ENCODE results near the gene CCNY.

Gene CCNY

GRCh38 chr10:35598379-35598778, 262.1 kb downstream of the CCNY start:
- H3K14ac ChIP-seq (ENCODE audit: low read length in 2 of 2), result no peak overlapping the region
- no peak overlapping the region for H2BK120ac ChIP-seq (ENCODE audit: low read depth, low read length)
- WGBS, result 43% methylated on average over 6 of the region's 6 CpGs

DNA sequence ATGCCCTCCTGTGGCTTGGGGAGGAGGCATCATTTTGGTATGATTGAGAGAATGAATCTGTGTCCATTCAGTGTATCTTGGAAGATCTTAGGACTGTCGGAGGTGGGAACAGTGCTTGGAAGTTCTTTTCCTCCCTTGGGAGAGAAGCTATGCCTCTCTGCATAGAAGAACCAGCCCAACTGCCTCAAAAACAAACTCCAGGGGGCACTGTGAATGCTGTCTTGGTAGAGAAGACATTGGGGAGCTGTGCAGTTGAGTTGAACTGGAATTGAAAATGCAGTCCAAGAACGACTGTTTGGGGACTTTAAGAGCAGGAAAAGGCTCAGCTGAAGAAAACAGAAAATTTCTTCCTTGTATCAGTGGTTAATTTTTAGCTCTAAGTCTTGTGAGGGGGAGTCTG, 263.9 kb downstream of the CCNY start:
- Histone ChIP-seq H3K4me1 (ENCODE audit: control insufficient read depth, insufficient read depth, low read depth, low read length) (no peaks in the 10 kb centered on the region), H3K79me1 (replicated peaks; ENCODE audit: low read length, poor library complexity, severe bottlenecking) (no peaks in the 10 kb centered on the region), H2BK120ac (ENCODE audit: low read depth, low read length) (no peak overlapping the region), H4K91ac (ENCODE audit: low read length) (no peak overlapping the region), H3K9me3 (ENCODE audit: control insufficient read depth, low read length) (peaks cover 14% of the 10 kb centered on the region), H4K8ac (ENCODE audit: low read length) (no peak overlapping the region), H2BK12ac (ENCODE audit: low read length in 2 of 2) (no peak overlapping the region), H3K18ac (ENCODE audit: low read depth in 1 of 2, low read length in 2 of 2) (no peak overlapping the region), H3K9ac (ENCODE audit: low read length) (no peak overlapping the region), H3K23ac (ENCODE audit: low read length in 2 of 2) (no peak overlapping the region), H2AK5ac (ENCODE audit: low read length, severe bottlenecking) (no peak overlapping the region), H3K4me2 (ENCODE audit: low read length, poor library complexity, severe bottlenecking) (no peak overlapping the region), H3K4me3 (ENCODE audit: insufficient read depth in 1 of 2, low read depth in 1 of 2, low read length in 2 of 2) (no peak overlapping the region), H2BK5ac (ENCODE audit: low read depth, low read length, poor library complexity, severe bottlenecking) (no peak overlapping the region), H3K27ac (ENCODE audit: low read length, poor library complexity, severe bottlenecking) (no peak overlapping the region), H3K36me3 (ENCODE audit: control insufficient read depth in 1 of 2, insufficient read depth in 2 of 2, low read depth in 1 of 2, low read length in 2 of 2) (no peaks in the 10 kb centered on the region), H2BK15ac (ENCODE audit: low read depth, poor library complexity, severe bottlenecking) (no peak overlapping the region), H3K27me3 (ENCODE audit: control insufficient read depth in 1 of 2, insufficient read depth in 1 of 2, low read length in 2 of 2) (peaks cover 0 to 41% of the 10 kb centered on the region in 2 experiments), H3K4ac (ENCODE audit: low read depth in 1 of 2, low read length in 2 of 2) (no peak overlapping the region), H2AFZ (ENCODE audit: low read depth, low read length) (no peak overlapping the region), H3K14ac (ENCODE audit: low read length in 2 of 2) (no peak overlapping the region)
- no peak for DNase-seq
- 88% methylated on average over 1 of the region's 2 CpGs for WGBS

More at GRCh38 chr10:35598379-35598778, 262.1 kb downstream of the CCNY start:
- H3K27me3 ChIP-seq (ENCODE audit: control insufficient read depth in 1 of 2, insufficient read depth in 1 of 2, low read length in 2 of 2), result peaks cover 0 to 29% of the 10 kb centered on the region in 2 experiments
- H3K4me3 ChIP-seq (ENCODE audit: insufficient read depth in 1 of 2, low read depth in 1 of 2, low read length in 2 of 2), result no peak overlapping the region
- H3K4me1 ChIP-seq (ENCODE audit: control insufficient read depth, insufficient read depth, low read depth, low read length), result no peaks in the 10 kb centered on the region
- no peak overlapping the region for H3K9ac ChIP-seq (ENCODE audit: low read length)
- no peaks in the 10 kb centered on the region for H3K79me1 ChIP-seq (replicated peaks; ENCODE audit: low read length, poor library complexity, severe bottlenecking)
- no peak overlapping the region for H3K23ac ChIP-seq (ENCODE audit: low read length in 2 of 2)
- no peaks in the 10 kb centered on the region for H3K36me3 ChIP-seq (ENCODE audit: control insufficient read depth in 1 of 2, insufficient read depth in 2 of 2, low read depth in 1 of 2, low read length in 2 of 2)
- H2BK15ac ChIP-seq (ENCODE audit: low read depth, poor library complexity, severe bottlenecking), result no peak overlapping the region
- H2BK5ac ChIP-seq (ENCODE audit: low read depth, low read length, poor library complexity, severe bottlenecking), result no peak overlapping the region
- no peak overlapping the region for H2BK12ac ChIP-seq (ENCODE audit: low read length in 2 of 2)
- no peak overlapping the region for H3K4ac ChIP-seq (ENCODE audit: low read depth in 1 of 2, low read length in 2 of 2)
- peaks cover 14% of the 10 kb centered on the region for H3K9me3 ChIP-seq (ENCODE audit: control insufficient read depth, low read length)
- no peak overlapping the region for H2AK5ac ChIP-seq (ENCODE audit: low read length, severe bottlenecking)
- H3K18ac ChIP-seq (ENCODE audit: low read depth in 1 of 2, low read length in 2 of 2), result no peak overlapping the region
- no peak for DNase-seq
- H4K8ac ChIP-seq (ENCODE audit: low read length), result no peak overlapping the region
- H2AFZ ChIP-seq (ENCODE audit: low read depth, low read length), result no peak overlapping the region
- H4K91ac ChIP-seq (ENCODE audit: low read length), result no peak overlapping the region
- H3K27ac ChIP-seq (ENCODE audit: low read length, poor library complexity, severe bottlenecking), result no peak overlapping the region
- H3K4me2 ChIP-seq (ENCODE audit: low read length, poor library complexity, severe bottlenecking), result no peak overlapping the region

DNA sequence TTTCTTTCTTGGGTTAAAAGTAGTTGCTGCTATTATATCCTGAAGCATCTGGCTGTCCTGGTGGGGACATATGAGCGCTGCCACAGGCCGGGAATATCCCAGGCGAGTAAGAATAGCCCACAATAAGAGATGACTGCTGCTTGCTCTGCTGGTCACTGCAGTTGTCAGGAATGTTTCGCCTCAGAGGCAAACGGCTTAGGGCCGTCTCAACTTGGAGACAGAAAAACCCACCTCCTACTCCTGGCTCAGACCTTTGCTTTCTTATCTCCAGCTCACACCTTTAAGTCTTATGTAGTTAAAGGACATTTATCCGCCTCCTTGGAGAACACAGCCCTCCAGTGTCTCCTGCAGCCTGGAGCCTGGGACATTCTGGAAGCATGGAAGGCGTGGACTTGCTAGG, 268.9 kb downstream of the CCNY start, which contains the start of gene GJD4:
GJD4 (plus strand) TSS at position 151 of the 400 bp plus-strand sequence; CDS start at position 378, 227 bp downstream.
- Histone ChIP-seq H4K91ac (ENCODE audit: low read length) (no peak within 1 kb of the TSS), H3K23ac (ENCODE audit: low read length in 2 of 2) (no peak within 1 kb of the TSS), H3K4me2 (ENCODE audit: low read length, poor library complexity, severe bottlenecking) (no peak within 1 kb of the TSS), H3K27me3 (ENCODE audit: control insufficient read depth in 1 of 2, insufficient read depth in 1 of 2, low read length in 2 of 2) (peaks cover 0 to 57% of the 10 kb centered on the region in 2 experiments), H4K8ac (ENCODE audit: low read length) (no peak within 1 kb of the TSS), H3K4me3 (ENCODE audit: insufficient read depth in 1 of 2, low read depth in 1 of 2, low read length in 2 of 2) (no peak within 1 kb of the TSS), H3K18ac (ENCODE audit: low read depth in 1 of 2, low read length in 2 of 2) (no peak within 1 kb of the TSS), H3K4me1 (ENCODE audit: control insufficient read depth, insufficient read depth, low read depth, low read length) (no peaks in the 10 kb centered on the region), H2BK15ac (ENCODE audit: low read depth, poor library complexity, severe bottlenecking) (no peak within 1 kb of the TSS), H2BK120ac (ENCODE audit: low read depth, low read length) (no peak within 1 kb of the TSS), H2AK5ac (ENCODE audit: low read length, severe bottlenecking) (no peak within 1 kb of the TSS), H2BK12ac (ENCODE audit: low read length in 2 of 2) (no peak within 1 kb of the TSS), H3K27ac (ENCODE audit: low read length, poor library complexity, severe bottlenecking) (no peak within 1 kb of the TSS), H3K4ac (ENCODE audit: low read depth in 1 of 2, low read length in 2 of 2) (no peak within 1 kb of the TSS), H2BK5ac (ENCODE audit: low read depth, low read length, poor library complexity, severe bottlenecking) (no peak within 1 kb of the TSS), H3K36me3 (ENCODE audit: control insufficient read depth in 1 of 2, insufficient read depth in 2 of 2, low read depth in 1 of 2, low read length in 2 of 2) (no peaks in the 10 kb centered on the region), H3K14ac (ENCODE audit: low read length in 2 of 2) (no peak within 1 kb of the TSS), H2AFZ (ENCODE audit: low read depth, low read length) (no peak within 1 kb of the TSS), H3K79me1 (replicated peaks; ENCODE audit: low read length, poor library complexity, severe bottlenecking) (no peaks in the 10 kb centered on the region), H3K9me3 (ENCODE audit: control insufficient read depth, low read length) (peaks cover 15% of the 10 kb centered on the region), H3K9ac (ENCODE audit: low read length) (no peak within 1 kb of the TSS)
- 73% methylated on average over 8 of the region's 8 CpGs for WGBS
- no peak for DNase-seq

- no peak overlapping the region for H2BK120ac ChIP-seq (ENCODE audit: low read depth, low read length)
- H3K27me3 ChIP-seq (ENCODE audit: control insufficient read depth in 1 of 2, insufficient read depth in 1 of 2, low read length in 2 of 2), result peaks cover 0 to 53% of the 10 kb centered on the region in 2 experiments
- H3K4me2 ChIP-seq (ENCODE audit: low read length, poor library complexity, severe bottlenecking), result no peak overlapping the region
- no peak overlapping the region for H4K91ac ChIP-seq (ENCODE audit: low read length)
- H3K4ac ChIP-seq (ENCODE audit: low read depth in 1 of 2, low read length in 2 of 2), result no peak overlapping the region
- no peak overlapping the region for H3K27ac ChIP-seq (ENCODE audit: low read length, poor library complexity, severe bottlenecking)
- no peak overlapping the region for H2AK5ac ChIP-seq (ENCODE audit: low read length, severe bottlenecking)
- H4K8ac ChIP-seq (ENCODE audit: low read length), result no peak overlapping the region
- H3K36me3 ChIP-seq (ENCODE audit: control insufficient read depth in 1 of 2, insufficient read depth in 2 of 2, low read depth in 1 of 2, low read length in 2 of 2), result no peaks in the 10 kb centered on the region
- no peak overlapping the region for H3K9ac ChIP-seq (ENCODE audit: low read length)
- no peak for DNase-seq
- H3K9me3 ChIP-seq (ENCODE audit: control insufficient read depth, low read length), result peaks cover 5% of the 10 kb centered on the region
- no peaks in the 10 kb centered on the region for H3K79me1 ChIP-seq (replicated peaks; ENCODE audit: low read length, poor library complexity, severe bottlenecking)
- no peak overlapping the region for H3K23ac ChIP-seq (ENCODE audit: low read length in 2 of 2)
- no peak overlapping the region for H3K4me3 ChIP-seq (ENCODE audit: insufficient read depth in 1 of 2, low read depth in 1 of 2, low read length in 2 of 2)
- no peak overlapping the region for H2BK15ac ChIP-seq (ENCODE audit: low read depth, poor library complexity, severe bottlenecking)
- no peaks in the 10 kb centered on the region for H3K4me1 ChIP-seq (ENCODE audit: control insufficient read depth, insufficient read depth, low read depth, low read length)
- no peak overlapping the region for H3K18ac ChIP-seq (ENCODE audit: low read depth in 1 of 2, low read length in 2 of 2)
- no peak overlapping the region for H2AFZ ChIP-seq (ENCODE audit: low read depth, low read length)
- no peak overlapping the region for H2BK5ac ChIP-seq (ENCODE audit: low read depth, low read length, poor library complexity, severe bottlenecking)
- H2BK12ac ChIP-seq (ENCODE audit: low read length in 2 of 2), result no peak overlapping the region
- no peak overlapping the region for H3K14ac ChIP-seq (ENCODE audit: low read length in 2 of 2)
- 90% methylated on average over 3 of the region's 6 CpGs for WGBS
Observed at GRCh38 chr10:35606430-35606829, 270.1 kb downstream of the CCNY start.
